Vagina (tissue), 2 donors: ENCODE measurements around the gene MAPKBP1.

Experiments used
- CTCF ChIP-seq, 3 experiments: fragments of 450-650 bp in 2 of 3; fragments of 200-600 bp in 1 of 3; sonication (generic) in 1 of 3; IDR thresholded peaks; one replicate each; pipeline ENCODE4 v1.5.1; 2017 to 2019; ENCODE audit warnings: antibody characterized with exemption in 3 of 3, mild to moderate bottlenecking in 2 of 3, moderate library complexity in 2 of 3
- POLR2A ChIP-seq, 2 donors: fragments of 450-650 bp; IDR thresholded peaks; one replicate each; pipeline ENCODE4 v1.6.1; 2017; ENCODE audit warnings: antibody characterized with exemption in 2 of 2, mild to moderate bottlenecking in 2 of 2, moderate library complexity in 2 of 2

- no peak for TF ChIP-seq POLR2A (IDR thresholded peaks at IDR 0.05)
- no peak for TF ChIP-seq CTCF (IDR thresholded peaks at IDR 0.05)
Observed at GRCh38 chr15:41836073-41836472, 61.8 kb downstream of the MAPKBP1 start.
